Measurements from ENCODE around the gene EXOC4.

- TF ChIP-seq, protein P1, sequence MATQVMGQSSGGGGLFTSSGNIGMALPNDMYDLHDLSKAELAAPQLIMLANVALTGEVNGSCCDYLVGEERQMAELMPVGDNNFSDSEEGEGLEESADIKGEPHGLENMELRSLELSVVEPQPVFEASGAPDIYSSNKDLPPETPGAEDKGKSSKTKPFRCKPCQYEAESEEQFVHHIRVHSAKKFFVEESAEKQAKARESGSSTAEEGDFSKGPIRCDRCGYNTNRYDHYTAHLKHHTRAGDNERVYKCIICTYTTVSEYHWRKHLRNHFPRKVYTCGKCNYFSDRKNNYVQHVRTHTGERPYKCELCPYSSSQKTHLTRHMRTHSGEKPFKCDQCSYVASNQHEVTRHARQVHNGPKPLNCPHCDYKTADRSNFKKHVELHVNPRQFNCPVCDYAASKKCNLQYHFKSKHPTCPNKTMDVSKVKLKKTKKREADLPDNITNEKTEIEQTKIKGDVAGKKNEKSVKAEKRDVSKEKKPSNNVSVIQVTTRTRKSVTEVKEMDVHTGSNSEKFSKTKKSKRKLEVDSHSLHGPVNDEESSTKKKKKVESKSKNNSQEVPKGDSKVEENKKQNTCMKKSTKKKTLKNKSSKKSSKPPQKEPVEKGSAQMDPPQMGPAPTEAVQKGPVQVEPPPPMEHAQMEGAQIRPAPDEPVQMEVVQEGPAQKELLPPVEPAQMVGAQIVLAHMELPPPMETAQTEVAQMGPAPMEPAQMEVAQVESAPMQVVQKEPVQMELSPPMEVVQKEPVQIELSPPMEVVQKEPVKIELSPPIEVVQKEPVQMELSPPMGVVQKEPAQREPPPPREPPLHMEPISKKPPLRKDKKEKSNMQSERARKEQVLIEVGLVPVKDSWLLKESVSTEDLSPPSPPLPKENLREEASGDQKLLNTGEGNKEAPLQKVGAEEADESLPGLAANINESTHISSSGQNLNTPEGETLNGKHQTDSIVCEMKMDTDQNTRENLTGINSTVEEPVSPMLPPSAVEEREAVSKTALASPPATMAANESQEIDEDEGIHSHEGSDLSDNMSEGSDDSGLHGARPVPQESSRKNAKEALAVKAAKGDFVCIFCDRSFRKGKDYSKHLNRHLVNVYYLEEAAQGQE (IDR thresholded peaks at IDR 0.05; ENCODE audit: insufficient read depth in 1 of 2, low read depth in 2 of 2, low read length in 1 of 2), result no peak
- TF ChIP-seq, protein P2, sequence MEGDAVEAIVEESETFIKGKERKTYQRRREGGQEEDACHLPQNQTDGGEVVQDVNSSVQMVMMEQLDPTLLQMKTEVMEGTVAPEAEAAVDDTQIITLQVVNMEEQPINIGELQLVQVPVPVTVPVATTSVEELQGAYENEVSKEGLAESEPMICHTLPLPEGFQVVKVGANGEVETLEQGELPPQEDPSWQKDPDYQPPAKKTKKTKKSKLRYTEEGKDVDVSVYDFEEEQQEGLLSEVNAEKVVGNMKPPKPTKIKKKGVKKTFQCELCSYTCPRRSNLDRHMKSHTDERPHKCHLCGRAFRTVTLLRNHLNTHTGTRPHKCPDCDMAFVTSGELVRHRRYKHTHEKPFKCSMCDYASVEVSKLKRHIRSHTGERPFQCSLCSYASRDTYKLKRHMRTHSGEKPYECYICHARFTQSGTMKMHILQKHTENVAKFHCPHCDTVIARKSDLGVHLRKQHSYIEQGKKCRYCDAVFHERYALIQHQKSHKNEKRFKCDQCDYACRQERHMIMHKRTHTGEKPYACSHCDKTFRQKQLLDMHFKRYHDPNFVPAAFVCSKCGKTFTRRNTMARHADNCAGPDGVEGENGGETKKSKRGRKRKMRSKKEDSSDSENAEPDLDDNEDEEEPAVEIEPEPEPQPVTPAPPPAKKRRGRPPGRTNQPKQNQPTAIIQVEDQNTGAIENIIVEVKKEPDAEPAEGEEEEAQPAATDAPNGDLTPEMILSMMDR (IDR thresholded peaks at IDR 0.05), result no peak
- no peak for TF ChIP-seq POLR2AphosphoS5 (IDR thresholded peaks at IDR 0.05; ENCODE audit: low read depth, low read length)
These were observed 401.7 kb downstream of the EXOC4 start for GRCh38 chr7:133654547-133654946.

All from Panc1 (cell line).